Suprapubic skin (tissue), 4 donors: ENCODE data around the gene IKZF1.

Experiments used
- CTCF ChIP-seq, 2 donors: fragments of 200-600 bp in 1 of 2; fragments of 450-650 bp in 1 of 2; sonication (generic) in 1 of 2; IDR thresholded peaks; one replicate each; pipeline ENCODE4 v1.5.1; 2016 to 2019; ENCODE audit warnings: antibody characterized with exemption in 2 of 2, mild to moderate bottlenecking in 1 of 2, moderate library complexity in 1 of 2
- POLR2A ChIP-seq, 2 donors: fragments of 450-650 bp; IDR thresholded peaks; one replicate each; pipeline ENCODE4 v1.6.1; 2017; ENCODE audit warnings: antibody characterized with exemption in 2 of 2, mild to moderate bottlenecking in 2 of 2, moderate library complexity in 2 of 2
- POLR2AphosphoS5 ChIP-seq, 3 donors: sonication (generic); formaldehyde crosslinking; IDR thresholded peaks; one replicate each; pipeline ENCODE4 v1.6.1; 2017; ENCODE audit warnings: antibody characterized with exemption in 3 of 3

DNA sequence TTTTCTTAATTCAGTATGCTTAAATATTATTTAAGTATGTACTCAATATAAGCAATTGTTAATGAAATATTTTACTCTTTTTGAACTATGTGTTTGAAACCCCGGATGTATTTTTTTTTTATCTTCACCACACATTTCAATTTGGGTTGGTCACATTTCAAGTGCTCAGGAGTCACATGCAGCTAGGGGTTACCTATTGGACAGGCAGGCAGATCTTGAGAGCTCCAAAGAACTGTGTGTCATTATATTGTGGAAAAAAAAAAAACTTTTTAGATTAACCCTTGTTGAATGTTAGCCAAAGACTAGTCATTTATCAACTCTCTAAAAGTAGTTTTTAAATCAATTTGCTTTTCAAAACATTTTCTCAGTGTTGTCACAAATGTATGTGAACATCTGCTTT, 37.2 kb downstream of the IKZF1 start:
- TF ChIP-seq POLR2A (IDR thresholded peaks at IDR 0.05) (no peak), CTCF (IDR thresholded peaks at IDR 0.05) (no peak), POLR2AphosphoS5 (IDR thresholded peaks at IDR 0.05) (no peak)
